Measurements from ENCODE around the gene SUSD3.
"Not testable (repeated sequence)": the region's sequence is repeated elsewhere in the genome, so short reads cannot be mapped to it uniquely, and the experiment has no call there.

Gene SUSD3

DNA sequence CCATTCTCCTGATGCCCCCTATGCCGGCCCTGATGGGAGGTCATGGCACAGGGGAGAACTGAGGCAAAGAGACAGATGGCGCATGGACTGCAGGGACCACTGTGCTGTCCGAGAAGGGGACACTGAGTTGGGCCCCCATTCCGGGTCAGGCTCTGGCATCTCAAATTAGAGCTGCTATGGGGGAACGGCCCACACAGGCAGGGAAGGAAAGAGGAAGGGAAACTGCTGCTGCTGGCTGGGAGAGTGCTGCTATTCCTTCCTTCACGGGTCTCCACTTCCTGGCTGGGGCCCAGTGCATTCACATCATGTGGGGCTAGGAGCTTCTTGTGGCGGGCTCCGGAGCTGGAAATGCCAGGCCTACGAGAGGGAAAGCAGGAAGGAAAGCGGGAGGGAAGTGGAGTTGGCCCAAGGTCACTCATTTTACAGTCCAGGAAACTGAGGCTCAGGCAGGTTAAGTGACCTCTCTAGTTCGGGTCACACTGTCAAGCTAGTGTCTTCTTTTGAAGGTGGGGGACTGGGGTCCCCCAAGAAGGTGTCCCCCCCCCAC is 36.2 kb downstream of the SUSD3 start:
- peak; percentile 27 for DNase-seq

DNA sequence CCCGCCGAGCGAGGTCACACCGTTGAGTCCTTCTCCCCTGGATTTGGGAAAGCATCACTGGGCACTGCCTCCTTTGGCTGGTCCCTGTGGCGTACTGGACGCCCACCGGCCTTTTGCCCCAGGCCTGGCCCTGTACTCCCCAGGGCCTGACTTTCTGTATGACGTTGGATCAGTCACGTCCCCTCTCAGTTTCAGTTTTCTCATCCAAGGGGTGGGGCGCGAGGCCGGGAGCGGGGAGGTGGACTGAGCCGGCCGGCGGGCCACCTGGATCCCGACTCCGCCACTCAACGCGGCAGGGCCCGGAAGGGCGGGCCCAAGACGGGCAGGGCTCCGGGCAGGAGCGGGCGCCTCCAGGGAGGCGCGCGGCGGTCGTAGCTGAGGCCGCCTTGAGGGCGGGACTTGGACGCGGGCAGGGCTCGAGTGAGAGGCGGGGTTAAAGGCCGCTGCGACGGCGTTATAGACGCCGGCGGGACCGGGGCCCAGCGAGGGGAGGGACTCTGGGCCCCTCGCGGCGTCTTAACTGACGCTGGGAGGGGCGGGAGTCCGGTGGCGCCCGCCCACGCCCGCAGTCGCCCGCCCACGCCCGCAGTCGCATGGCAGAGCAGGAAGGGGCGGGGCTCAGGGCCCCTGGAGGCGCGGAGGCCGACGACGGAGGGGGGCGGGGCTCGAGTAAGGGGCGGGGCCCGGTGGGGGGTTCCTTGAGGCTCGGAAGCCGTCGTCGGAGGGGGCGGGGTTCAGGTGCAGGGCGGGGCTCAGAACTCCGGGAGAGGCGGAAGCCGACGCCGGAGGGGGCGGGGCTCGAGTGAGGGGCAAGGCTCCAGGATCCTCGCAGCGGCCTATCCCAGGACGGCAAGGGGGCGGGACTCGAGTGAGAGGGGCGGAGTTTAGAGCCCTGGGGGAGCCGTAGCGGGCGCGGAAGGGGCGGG is 37.0 kb downstream of the SUSD3 start:
- DNase-seq: peak; percentile 100

- peak; percentile 55 for DNase-seq
These were observed 37.8 kb downstream of the SUSD3 start, which contains the start of gene CARD19 for GRCh38 chr9:93096131-93096802. CARD19 (plus strand) TSS chr9:93096217; CDS start chr9:93096346, 129 bp downstream.

DNA sequence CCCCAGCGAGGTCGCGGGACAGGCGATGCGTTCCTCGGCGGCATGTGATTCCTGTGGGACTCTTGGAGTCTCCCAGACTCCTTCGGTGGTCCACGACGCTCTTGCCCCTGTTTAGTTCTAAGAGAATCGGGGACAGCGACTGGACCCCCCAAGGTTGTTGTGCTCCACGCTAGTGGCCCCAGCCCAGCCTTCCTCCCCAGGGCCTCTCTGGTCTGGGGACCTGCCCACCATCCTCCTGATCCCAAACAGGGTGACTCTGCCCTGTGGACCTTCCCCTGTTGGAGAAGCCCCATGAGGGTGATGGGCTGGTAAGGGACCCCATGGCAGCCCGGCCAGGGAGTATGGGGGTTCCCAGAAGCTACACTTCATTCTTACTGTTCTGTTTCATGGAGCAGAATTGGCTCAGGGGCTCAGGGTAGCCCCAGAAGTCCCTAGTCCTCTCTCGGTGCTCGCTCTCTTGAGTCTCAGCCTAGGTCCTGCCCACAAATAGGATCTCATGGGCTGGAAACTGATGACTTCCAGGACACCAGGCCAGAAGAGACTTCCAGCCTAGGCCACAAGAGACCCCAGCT is 38.4 kb downstream of the SUSD3 start:
- no peak for DNase-seq

DNA sequence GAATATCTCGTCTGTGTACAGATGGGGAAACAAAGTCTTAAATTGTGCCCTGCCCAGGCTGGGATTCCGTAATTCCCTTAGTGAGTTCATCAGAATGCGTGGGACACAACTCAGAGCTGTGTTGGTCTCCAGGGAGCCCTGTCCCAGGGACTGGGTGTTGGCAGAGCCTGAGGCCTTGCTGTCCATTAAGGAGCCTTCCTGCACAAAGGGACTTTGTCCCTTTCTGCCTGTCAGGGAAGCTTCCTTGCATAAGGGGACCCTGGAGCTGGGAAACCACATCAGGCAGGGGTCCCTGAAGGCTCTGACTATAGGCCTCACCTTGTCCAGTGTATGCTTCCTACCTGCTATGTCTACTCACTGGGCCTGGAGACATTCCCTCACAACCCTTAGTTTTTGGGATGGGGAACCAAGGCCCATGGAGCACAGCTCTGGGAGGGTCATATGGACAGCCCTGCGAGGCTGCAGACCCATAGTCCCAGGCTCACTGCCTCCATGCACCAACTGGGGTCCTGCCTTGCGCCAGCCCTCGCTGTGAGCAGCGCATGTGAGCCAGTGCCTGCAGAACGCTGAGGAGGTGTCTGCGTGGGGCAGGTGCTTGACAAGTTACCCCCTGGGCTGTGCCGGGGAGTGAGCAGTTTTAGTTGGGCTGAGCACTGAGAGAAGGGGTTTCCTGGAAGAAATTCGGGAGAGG is 39.2 kb downstream of the SUSD3 start:
- no peak for DNase-seq

DNA sequence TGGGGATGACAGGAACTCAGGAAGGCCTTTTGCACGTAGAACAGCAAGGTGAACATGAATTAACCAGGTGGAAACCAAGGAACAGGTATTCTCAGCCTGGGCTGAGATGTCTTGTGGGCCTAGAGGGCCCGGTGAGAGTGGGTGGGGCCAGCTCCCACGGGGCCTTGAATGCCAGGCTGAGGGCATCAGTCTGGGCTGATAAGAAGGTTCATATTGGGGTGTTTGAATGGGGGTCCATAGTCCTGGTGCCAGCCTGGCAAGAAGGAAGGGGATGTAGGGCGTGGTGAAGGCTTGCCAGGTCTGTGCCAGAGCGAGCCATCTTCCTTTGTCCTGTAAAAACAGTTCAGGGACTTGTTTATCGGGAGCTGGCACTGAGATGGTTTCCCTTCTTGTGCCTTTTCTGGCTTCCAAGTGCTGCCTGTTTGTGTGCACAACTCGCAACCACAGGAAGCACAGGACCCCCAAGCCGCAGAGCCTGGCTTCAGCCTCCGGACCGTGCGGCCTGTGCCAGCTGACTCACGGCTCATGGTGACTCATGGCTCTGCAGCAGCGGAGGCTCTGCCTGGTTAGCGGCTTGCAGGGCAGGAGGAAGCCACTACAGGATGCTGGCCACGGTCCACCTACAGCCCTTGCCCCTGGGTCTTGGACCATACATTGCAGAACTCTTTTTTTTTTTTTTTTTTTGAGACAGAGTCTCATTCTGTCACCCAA is 39.9 kb downstream of the SUSD3 start:
- DNase-seq: peak; percentile 80

DNA sequence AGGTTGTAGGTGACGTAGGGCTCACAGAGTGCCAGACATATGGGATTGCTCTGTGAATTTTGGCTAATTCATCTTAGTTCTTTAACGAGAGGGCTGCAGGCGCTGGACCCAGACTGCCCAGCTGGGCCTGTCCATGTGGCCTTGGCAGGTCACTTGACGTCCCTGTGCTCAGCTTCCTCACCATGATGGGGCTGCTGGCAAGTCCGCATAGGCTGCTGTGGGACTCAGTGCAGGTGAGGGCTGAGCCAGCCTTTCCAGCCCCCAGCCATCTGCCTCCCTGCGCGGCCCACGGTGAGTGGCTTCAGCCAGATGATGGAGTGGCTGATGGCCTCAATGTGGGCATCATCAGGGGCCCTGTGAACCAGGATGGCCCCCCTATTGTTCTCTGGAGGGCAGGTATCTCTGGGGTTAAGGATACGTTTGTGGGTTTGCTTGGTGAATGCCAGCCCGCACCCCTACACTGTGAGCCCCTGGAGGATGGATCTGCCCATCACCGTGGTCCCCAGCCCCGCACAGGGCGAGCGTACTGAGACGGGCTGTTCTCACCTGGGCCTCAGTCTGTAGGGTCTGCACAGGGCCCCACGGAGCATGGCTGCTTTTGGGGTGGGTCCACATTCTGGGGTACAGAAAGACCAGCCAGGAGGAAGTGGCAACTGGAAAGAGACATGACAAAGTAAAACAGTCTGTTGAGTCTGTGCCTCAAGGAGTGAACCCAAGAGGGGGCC is 41.2 kb downstream of the SUSD3 start:
- no peak for DNase-seq

DNA sequence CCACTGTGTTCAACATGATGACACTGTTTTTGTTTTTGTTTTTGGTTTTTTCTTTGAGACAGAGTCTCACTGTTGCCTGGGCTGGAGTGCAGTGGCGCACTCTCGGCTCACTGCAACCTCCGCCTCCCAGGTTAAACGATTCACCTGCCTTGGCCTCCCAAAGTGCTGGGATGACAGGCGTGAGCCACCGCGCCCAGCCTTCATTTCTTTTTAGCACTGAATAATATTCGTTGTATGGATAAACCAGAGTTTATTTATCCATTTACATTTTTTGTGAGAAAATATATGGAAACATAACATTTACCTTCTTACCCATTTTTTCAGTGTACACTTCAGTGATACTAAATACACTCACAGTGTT is 41.8 kb downstream of the SUSD3 start:
- no peak for DNase-seq

- not testable (repeated sequence) for DNase-seq
These were observed 42.6 kb downstream of the SUSD3 start for GRCh38 chr9:93101086-93101485.

DNA sequence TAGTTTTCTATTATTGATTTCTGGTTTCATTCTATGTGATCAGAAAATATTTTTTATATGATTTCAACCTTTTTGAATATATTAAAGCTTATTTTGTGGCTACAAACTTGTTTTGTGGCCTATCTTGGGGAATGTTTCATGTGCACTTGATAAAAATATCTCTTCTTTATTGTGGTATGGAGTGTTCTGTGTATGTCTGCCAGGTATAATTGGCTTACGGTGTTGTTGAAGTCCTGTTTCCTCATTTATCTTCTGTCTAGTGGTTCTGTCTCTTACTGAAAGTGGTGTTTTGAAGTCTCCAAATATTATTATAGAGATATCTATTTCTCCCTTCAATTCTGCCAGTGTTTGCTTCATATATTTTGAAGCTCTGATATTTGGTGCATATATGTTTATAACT is 47.1 kb downstream of the SUSD3 start:
- no peak for DNase-seq

DNA sequence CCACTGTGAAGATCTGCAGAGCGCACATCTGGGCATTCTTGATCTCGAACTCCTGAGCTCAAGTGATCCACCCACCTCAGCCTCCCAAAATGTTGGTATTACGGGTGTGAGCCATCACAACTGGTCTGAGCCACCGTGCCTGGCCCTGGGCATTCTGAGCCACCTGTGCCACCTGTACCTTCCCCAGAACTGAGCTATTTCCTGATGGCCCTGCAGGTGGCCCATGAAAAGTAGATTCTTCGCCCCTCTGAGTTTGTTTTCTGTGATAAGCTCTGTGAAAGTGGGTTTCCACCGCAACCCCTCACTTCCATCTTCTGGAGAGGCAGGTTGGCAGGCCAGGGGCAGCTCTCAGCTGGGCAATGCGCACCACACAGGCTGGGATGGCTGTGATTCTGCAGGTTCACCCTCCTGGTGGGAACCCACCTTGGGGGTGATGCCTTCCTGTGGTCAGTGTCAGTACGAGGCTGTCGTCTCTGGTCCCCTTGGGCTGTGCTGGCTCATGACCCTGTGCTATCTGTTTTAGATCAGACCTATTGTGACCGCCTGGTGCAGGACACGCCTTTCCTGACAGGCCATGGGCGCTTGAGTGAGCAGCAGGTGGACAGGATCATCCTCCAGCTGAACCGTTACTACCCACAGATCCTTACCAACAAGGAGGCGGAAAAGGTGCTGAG is 48.8 kb downstream of the SUSD3 start:
- no peak for DNase-seq

DNA sequence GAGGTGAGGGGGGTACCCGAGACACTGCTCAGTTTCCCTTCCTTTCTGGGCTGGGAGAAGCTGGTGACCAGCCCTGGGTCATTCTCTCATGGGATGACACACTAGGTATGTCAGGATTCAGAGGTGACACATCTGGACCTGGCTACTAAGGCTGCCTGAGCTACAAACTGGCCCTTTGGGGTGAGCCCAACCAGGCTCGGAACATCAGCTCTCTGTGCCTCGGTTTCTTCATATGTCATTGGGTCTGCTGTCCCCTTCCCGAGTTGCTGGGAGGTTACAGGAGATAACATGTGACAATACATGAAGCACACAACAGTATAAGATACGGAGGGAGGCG is 49.3 kb downstream of the SUSD3 start:
- no peak for DNase-seq

GRCh38 chr9:93108291-93109041 is 50.0 kb downstream of the SUSD3 start:
- peak; percentile 42 for DNase-seq

DNA sequence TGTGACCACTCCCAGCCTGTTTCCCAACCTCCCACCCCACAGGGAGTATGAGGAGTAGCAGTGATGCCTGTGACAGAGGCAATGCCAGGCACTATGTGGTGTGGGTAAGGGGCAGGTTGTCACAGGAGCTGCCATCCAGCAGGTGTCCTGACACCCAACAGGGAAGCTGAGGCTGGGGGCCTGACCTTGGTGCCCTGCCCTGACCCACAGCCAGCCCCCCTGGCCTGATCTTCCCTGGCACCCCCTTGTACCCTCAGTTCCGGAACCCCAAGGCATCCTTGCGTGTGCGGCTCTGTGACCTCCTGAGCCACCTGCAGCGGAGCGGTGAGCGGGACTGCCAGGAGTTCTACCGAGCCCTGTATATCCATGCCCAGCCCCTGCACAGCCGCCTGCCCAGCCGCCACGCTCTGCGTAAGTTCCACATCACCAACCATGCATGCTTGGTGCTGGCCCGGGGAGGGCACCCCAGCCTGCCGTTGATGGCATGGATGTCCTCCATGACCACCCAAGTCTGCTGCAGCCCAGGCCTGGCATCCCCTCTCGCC is 51.9 kb downstream of the SUSD3 start:
- no peak for DNase-seq

- no peak for DNase-seq
These were observed 52.5 kb downstream of the SUSD3 start for GRCh38 chr9:93111001-93111370.

GRCh38 chr9:93111371-93112115 is 53.0 kb downstream of the SUSD3 start:
- DNase-seq: no peak

DNA sequence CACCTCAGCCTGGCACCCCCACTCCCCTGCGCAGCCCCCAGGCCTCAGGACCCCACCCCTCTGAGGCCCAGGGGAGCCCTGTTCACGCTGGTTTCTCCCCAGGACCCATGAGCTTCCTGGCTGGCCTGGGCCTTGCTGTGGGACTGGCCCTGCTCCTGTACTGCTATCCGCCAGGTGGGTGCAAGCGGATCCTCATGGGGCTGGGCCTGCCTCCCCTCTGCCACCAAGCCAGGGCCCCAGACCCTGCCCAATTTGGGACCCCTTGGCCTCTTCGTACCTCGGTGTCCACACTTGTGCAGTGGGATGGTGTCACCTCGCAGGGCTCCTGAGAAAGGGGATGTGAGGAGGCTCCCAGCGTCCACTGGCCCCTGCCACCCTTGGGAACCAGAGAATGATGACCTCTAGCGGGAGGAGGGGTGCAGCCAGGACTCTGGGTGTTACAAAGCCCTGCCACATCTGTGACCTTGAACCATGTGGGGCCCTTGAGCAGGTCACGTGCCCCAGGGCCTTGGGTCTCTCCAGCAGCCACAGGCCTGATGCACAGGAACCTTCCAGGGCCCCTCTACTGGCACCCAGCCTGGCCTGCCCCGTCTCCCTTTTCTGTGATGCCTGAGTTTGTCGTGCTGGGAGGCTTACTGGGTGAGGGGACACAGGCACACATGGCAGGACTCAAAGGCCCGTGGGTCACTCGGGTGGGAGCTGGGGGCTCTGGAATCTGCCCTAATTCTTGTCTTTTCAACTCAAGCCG is 53.8 kb downstream of the SUSD3 start:
- DNase-seq: no peak

DNA sequence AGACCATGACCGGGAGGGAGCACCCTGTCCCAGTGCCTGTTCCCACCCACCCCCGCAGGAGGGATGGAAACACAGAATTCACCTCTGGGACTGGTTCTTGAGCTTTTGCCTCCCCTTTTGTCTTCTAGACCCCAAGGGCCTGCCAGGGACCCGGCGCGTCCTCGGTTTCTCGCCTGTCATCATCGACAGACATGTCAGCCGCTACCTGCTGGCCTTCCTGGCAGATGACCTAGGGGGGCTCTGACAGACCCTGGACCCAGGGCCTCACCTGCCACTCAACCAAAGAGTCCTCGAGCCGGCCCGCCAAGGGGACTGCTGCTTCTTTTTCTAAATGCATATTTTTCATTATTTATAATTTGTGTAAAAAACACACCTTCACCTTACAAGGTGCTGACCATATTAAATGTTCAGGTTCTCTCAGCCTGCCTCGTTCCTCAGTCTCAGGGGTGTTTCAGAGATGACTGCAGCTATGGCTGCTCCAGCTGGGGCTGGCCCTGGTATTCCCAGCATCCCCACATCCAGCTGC is 54.4 kb downstream of the SUSD3 start:
- DNase-seq: no peak
